GM19372 (cell line): Measurements from ENCODE around the gene MYO9B.
"Not testable (repeated sequence)": the region's sequence is repeated elsewhere in the genome, so short reads cannot be mapped to it uniquely, and the experiment has no call there.

Source experiments
- ATAC-seq: cut with Tn5 transposase; IDR thresholded peaks from one replicate; pipeline ENCODE4 v1.9.1; 2021; ENCODE audit warnings: mild to moderate bottlenecking, low read depth, moderate library complexity; ENCODE audit not compliant: unreplicated experiment

The MYO9B gene

DNA sequence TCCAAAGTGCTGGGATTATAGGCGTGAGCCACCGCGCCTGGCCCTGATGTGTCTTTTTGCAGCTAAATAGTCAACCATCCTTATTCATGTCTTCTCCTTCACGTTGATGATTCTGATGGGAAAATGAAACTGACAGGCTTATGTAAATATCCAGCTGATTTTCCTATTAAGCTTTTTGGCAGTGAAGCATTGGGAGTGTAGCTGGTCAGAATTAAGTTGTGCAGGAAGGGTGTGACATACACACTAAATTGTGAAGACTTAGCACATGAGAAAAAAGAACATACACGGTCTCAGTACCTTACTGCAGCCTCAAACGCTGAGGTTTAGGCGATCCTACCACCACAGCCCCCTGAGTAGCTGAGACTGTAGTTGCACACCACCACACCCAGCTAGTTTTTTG, 89.1 kb downstream of the MYO9B start:
- ATAC-seq: no peak

DNA sequence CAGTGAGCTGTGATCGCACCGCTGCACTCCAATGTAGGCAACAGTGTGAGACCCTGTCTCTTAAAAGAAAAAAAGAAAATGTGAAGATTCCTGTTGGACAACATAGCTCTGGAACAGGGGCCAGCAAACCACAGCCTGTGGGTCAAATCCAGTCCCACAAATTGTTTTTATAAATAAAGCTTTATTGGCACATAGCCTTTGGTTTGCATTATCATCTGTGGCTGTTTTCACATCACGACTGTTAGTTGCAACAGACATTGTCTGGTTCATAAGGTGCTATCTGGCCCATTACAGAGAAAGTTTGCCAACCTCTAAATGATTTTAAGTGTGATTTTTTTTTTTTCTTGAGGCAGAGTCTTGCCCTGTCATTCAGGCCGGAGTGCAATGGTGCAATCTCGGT, 90.1 kb downstream of the MYO9B start:
- ATAC-seq: no peak

DNA sequence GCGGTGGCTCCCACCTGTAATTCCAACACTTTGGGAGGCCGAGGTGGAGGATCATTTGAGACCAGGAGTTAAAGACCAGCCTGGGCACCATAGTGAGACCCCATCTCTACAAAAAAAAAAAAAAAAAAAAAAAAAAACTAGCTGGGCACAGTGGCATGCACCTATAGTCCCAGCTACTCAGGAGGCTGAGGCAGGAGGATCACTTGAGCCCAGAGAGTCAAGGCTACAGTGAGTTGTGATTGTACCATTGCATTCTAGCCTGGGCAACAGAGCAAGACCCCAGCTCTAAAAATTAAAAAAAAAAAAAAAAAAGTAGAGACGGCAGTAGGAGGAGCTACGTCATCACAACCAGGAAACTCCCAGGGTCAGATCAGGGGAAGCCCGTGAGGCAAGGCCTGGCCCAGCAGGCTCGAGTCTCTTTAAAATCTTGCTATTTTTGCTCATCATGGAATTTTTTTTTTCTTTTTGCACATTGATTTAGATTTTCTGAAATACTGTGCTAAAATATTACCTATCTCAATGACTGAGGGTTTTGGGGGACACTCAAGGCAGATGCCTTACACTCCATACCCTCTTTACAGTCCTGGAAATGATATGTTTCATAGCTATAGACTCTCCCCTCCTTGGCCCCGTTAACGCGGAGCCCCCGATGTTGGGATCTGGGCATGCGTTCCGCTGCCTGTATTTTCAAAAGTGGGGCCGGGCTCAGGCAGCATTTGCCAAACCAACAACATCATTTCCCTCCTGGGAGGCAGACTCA, 95.1 kb downstream of the MYO9B start:
- no peak for ATAC-seq

DNA sequence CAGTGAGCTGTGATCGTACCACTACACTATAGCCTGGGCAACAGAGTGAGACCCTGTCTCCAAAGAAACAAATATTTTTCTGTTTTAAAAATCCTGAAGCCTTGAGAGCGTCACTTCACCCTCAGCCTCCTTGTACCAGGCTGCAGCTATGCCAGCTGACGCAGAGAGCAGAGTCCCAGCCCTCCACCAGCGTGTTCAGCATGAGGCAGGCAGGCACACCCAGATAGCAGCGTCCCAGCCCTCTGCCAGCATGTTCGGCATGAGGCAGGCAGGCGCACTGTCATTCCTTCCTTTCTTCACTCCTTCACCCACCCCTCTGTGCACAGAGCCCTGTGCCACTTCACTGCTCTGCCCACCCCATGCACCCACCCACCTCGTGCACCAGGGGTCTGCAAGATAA, 96.3 kb downstream of the MYO9B start:
- no peak for ATAC-seq

- ATAC-seq: no peak
These were observed 97.2 kb downstream of the MYO9B start for GRCh38 chr19:17172624-17173345.

DNA sequence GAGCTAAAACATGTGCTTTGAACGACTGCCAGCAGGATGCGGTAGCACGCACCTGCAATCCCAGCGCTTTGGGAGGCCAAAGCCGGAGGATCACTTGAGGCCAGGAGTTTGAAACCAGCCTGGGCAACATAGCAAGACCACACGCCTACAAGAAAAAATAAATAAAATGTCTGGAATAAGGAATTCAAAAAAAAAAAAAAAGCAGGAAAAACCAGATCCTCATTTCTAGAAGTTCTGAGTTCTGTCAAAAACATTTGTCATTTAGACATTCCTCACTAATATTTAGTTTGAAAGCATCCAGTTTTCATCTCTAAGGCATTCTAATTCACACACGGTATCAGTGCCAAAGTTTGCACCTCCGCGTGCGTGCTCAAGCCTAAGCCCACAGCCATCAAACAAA, 102.7 kb downstream of the MYO9B start:
- no peak for ATAC-seq

DNA sequence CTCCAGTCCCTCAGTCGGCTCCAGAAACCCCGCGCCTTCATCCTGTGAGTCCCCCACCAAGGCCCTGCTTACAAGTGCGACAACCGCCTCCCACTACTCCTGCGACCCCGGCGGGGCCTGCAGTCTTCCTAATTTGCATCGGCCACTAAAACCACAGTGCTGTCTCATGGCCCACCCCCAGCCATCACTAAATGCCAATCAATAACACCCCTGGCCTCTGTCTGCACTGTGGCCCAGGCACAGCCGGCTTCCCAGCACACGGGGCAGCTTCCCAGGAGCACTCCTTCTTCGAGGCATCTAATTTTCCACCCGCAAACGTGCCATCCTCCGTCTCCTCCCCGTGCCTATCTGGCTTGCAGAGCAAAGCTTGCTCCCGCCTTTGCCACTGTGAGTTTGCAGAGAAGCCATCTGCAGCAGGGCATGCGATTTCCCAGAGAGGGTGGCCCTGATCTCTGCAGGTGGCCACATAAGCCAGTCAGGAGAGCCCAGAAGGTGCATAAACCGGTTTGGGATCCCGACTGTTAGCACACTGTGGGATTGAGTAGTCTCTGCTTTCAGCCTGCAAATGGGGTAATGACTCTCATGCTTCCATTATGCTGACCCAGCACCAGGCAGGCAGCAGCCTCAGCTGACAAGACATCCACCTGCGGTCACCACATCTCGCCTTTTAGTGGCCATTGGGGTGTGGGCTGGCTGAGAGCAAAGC, 105.6 kb downstream of the MYO9B start:
- no peak for ATAC-seq

DNA sequence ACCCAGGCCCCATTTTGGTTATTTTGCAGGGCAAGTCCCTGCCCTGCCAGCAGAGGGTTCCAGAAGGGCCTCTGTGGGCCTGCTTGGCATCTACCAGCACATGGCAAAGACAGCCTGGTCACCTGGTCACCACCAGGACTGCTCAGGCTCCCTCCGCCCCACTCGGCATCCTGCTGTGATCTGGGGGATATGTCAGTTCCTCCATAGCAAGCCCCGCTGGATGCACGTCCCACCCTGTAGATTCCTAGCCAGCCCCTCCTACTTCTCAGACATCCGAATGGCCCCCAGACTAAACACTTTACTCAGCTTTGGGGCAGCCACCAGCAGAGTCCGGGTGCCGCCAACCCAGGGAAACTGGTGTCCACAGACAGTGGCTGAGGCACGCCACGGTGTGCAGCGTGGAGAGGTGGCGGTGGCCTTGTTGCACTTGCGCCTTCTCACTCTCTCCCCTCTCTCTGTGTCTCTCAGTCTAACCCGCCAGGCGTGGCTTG, 107.7 kb downstream of the MYO9B start:
- no peak for ATAC-seq

- ATAC-seq: no peak
These were observed 108.3 kb downstream of the MYO9B start for GRCh38 chr19:17183858-17184321.

- no peak for ATAC-seq
These were observed 108.8 kb downstream of the MYO9B start for GRCh38 chr19:17184371-17184841.

- no peak for ATAC-seq
These were observed 110.0 kb downstream of the MYO9B start for GRCh38 chr19:17185590-17185989.

- not testable (repeated sequence) for ATAC-seq
These were observed 116.2 kb downstream of the MYO9B start for GRCh38 chr19:17191736-17192135.

GRCh38 chr19:17192751-17193150, 117.2 kb downstream of the MYO9B start:
- no peak for ATAC-seq

- no peak for ATAC-seq
These were observed 119.0 kb downstream of the MYO9B start for GRCh38 chr19:17194608-17195007.

DNA sequence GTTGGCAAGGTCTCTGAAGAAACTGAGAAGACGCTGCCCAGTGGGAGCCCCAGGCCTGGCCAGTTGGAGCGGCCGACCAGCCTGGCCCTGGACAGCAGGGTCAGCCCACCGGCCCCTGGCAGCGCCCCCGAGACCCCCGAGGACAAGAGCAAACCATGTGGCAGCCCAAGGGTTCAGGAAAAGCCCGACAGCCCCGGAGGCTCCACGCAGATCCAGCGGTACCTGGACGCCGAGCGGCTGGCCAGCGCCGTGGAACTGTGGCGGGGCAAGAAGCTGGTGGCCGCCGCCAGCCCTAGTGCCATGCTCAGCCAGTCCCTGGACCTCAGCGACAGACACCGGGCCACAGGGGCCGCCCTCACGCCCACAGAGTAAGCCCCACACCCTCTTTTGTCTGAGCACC, 119.5 kb downstream of the MYO9B start:
- ATAC-seq: no peak

GRCh38 chr19:17196610-17197009, 121.0 kb downstream of the MYO9B start:
- no peak for ATAC-seq

GRCh38 chr19:17197666-17198065, 122.1 kb downstream of the MYO9B start:
- ATAC-seq: no peak

- no peak for ATAC-seq
These were observed 125.0 kb downstream of the MYO9B start for GRCh38 chr19:17200408-17201079.

DNA sequence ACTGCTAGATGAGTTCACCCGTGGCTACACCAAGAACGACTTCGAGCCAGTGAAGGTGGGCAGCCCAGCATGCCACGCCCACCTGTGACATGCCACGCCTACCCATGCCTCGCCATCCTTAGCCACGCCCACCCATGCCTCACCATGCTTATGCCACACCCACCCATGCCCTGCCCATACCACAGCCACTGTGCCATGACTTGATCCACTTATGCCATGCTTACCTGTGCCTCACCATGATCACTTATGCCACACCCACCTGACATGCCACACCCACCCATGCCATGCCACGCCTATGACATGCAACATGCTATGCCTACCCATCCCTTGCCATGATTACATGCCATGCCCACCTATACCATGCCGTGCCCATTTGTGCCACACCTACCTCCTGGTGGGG, 126.7 kb downstream of the MYO9B start:
- ATAC-seq: no peak

DNA sequence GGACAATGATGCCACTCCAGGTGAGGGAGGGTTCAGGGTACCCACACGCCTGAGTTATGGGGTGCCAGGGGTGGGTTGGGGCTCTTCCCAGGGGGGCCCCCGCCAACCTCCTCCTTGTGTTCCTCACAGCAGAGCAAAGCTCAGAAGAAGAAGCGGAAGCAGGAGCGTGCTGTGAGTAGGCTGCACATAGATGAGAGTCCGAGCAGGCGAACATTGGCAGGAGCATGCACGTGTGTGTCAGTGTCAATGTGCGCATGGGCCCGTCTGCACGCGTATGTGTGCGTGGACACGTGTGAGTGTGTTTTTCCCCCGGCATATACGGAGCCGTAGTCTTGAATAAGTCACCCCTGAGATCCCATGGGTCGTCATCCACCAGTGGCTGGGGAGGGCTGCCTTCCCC, 127.1 kb downstream of the MYO9B start:
- ATAC-seq: no peak
